HCT116 (cell line): ENCODE data around the gene TSHZ1.

Source experiments
- POLR2A ChIP-seq: IDR thresholded peaks from 2 replicates; pipeline ENCODE4 v1.7.0; 2011; ENCODE audit warnings: borderline replicate concordance; ENCODE audit not compliant: insufficient read depth, insufficient read length; ENCODE audit errors: extremely low read depth
- RAD21 ChIP-seq: IDR thresholded peaks from 2 replicates; pipeline ENCODE4 v1.6.1; 2012; ENCODE audit warnings: low read depth, mild to moderate bottlenecking
- TCF7L2 ChIP-seq: IDR thresholded peaks from 2 replicates; pipeline ENCODE4 v1.7.0; 2011; ENCODE audit warnings: borderline replicate concordance, inconsistent platforms; ENCODE audit not compliant: insufficient read depth, insufficient read length; ENCODE audit errors: extremely low read depth
- ZNF274 ChIP-seq: fragments of 200-500 bp; sonication (Bioruptor generic); IDR thresholded peaks from 2 replicates; pipeline ENCODE4 v1.6.1; 2014; ENCODE audit warnings: mild to moderate bottlenecking, low read depth, low read length, inconsistent platforms
- TF ChIP-seq, protein P1 (sequence below), 3 experiments: fragments of 200-600 bp in 1 of 3; sonication (generic) in 1 of 3; IDR thresholded peaks in 2 of 3; conservative IDR thresholded peaks in 1 of 3; 2 replicates each; pipeline ENCODE4 v1.5.1; 2012 to 2017; ENCODE audit warnings: low read depth in 2 of 3, low read length in 2 of 3, antibody characterized with exemption in 1 of 3, borderline replicate concordance in 1 of 3, control low read depth in 1 of 3, mild to moderate bottlenecking in 1 of 3, mixed read lengths in 1 of 3, mixed run types in 1 of 3, moderate library complexity in 1 of 3; ENCODE audit not compliant: insufficient read depth in 1 of 3
- TF ChIP-seq, protein P2 (sequence below): IDR thresholded peaks from 2 replicates; pipeline ENCODE4 v1.6.1; 2012

GRCh38 chr18:75283731-75284130, 73.1 kb downstream of the TSHZ1 start:
- TF ChIP-seq RAD21, result no peak
- TF ChIP-seq ZNF274, result no peak
- TF ChIP-seq, protein P1, sequence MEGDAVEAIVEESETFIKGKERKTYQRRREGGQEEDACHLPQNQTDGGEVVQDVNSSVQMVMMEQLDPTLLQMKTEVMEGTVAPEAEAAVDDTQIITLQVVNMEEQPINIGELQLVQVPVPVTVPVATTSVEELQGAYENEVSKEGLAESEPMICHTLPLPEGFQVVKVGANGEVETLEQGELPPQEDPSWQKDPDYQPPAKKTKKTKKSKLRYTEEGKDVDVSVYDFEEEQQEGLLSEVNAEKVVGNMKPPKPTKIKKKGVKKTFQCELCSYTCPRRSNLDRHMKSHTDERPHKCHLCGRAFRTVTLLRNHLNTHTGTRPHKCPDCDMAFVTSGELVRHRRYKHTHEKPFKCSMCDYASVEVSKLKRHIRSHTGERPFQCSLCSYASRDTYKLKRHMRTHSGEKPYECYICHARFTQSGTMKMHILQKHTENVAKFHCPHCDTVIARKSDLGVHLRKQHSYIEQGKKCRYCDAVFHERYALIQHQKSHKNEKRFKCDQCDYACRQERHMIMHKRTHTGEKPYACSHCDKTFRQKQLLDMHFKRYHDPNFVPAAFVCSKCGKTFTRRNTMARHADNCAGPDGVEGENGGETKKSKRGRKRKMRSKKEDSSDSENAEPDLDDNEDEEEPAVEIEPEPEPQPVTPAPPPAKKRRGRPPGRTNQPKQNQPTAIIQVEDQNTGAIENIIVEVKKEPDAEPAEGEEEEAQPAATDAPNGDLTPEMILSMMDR (IDR thresholded peaks at IDR 0.05 in 2 of 3, conservative IDR thresholded peaks at IDR 0.05 in 1 of 3; ENCODE audit: borderline replicate concordance in 1 of 3, insufficient read depth in 1 of 3, low read depth in 2 of 3, low read length in 2 of 3), result no peak
- TF ChIP-seq, protein P2, sequence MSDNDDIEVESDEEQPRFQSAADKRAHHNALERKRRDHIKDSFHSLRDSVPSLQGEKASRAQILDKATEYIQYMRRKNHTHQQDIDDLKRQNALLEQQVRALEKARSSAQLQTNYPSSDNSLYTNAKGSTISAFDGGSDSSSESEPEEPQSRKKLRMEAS, result no peak
- no peak for TF ChIP-seq TCF7L2
- TF ChIP-seq POLR2A, result no peak
